SK-N-SH treated with all-trans-retinoic acid at 6 μM for 48 hours (cell line): ENCODE data around the gene SLC1A7.

ENCODE experiments used
- CSDC2 ChIP-seq: fragments of 250-450 bp; sonication (Bioruptor Pico); IDR thresholded peaks from 2 replicates; pipeline ENCODE4 v1.5.0; 2020; ENCODE audit warnings: mild to moderate bottlenecking, moderate library complexity
- ESRRG ChIP-seq: fragments of 250-450 bp; sonication (Bioruptor Pico); IDR thresholded peaks from 2 replicates; pipeline ENCODE4 v1.6.1; 2021; ENCODE audit warnings: mild to moderate bottlenecking
- OSR1 ChIP-seq: fragments of 250-450 bp; sonication (Bioruptor Pico); IDR thresholded peaks from 2 replicates; pipeline ENCODE4 v1.8.0; 2022; ENCODE audit warnings: moderate library complexity, mild to moderate bottlenecking, inconsistent platforms
- RARB ChIP-seq: fragments of 250-450 bp; sonication (Bioruptor Pico); IDR thresholded peaks from 2 replicates; pipeline ENCODE4 v1.8.0; 2021; ENCODE audit warnings: mild to moderate bottlenecking, moderate library complexity
- TCF4 ChIP-seq: fragments of 250-450 bp; sonication (Bioruptor Pico); IDR thresholded peaks from 2 replicates; pipeline ENCODE4 v1.8.0; 2021; ENCODE audit warnings: mild to moderate bottlenecking, moderate library complexity, borderline replicate concordance
- TOX ChIP-seq: fragments of 250-450 bp; sonication (Bioruptor Pico); IDR thresholded peaks from 2 replicates; pipeline ENCODE4 v1.8.0; 2021; ENCODE audit warnings: mild to moderate bottlenecking, moderate library complexity, borderline replicate concordance
- ZC3H10 ChIP-seq: fragments of 250-450 bp; sonication (Bioruptor Pico); IDR thresholded peaks from 2 replicates; pipeline ENCODE4 v1.5.1; 2021; ENCODE audit warnings: mild to moderate bottlenecking, moderate library complexity
- ZNF565 ChIP-seq: fragments of 450-650 bp; formaldehyde crosslinking; conservative IDR thresholded peaks from 2 replicates; pipeline ENCODE4 v1.5.0; 2020; ENCODE audit warnings: low read depth, mild to moderate bottlenecking, moderate library complexity
- TF ChIP-seq, protein P1 (sequence below): fragments of 250-450 bp; sonication (Bioruptor Pico); IDR thresholded peaks from 2 replicates; pipeline ENCODE4 v1.8.0; 2020; ENCODE audit warnings: mild to moderate bottlenecking, moderate library complexity, borderline replicate concordance
- TF ChIP-seq, protein P2 (sequence below): fragments of 250-450 bp; sonication (Bioruptor Pico); IDR thresholded peaks from 2 replicates; pipeline ENCODE4 v1.5.1; 2020; ENCODE audit warnings: low read depth, mild to moderate bottlenecking, moderate library complexity
- TF ChIP-seq, protein P3 (sequence below): fragments of 250-450 bp; sonication (Bioruptor Pico); IDR thresholded peaks from 2 replicates; pipeline ENCODE4 v1.5.1; 2021; ENCODE audit warnings: mild to moderate bottlenecking, moderate library complexity

DNA sequence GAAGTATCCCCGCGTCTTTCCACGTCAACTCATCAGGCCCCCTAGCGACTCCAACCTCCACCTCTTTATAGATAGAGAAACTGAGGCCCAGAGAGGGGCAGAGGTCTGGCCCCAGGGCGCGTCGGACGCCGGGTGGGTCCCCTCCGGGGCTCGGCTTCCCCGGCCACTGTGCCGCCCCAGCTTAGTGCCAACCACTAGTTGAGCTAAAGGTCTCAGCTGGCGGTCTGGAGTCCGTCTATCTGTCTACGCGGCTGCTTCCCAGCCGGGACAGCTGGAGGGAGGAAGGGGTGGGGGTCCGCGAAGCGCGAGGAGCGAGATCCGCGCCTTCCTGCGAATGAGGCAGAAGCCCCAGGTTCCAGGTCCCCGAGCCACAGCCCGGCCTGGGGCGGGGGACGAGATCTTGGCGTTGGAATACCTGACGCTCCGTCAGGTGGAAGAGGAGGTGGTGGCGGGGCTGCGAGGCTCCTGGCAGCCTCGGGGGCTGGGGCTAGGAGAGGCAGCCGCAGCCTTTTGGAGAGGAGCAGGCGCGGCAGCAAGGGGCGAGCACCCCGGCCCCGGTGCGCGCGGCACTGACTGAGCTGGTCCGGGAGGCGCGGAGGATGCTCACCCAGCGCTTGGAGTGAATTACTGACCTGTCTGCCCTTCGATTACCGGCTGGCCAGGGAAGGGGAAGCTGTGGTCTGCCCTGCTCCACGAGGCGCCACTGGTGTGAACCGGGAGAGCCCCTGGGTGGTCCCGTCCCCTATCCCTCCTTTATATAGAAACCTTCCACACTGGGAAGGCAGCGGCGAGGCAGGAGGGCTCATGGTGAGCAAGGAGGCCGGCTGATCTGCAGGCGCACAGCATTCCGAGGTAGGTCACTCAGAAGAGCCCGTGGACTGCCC is 79.5 kb downstream of the SLC1A7 start:
- TF ChIP-seq, protein P1, sequence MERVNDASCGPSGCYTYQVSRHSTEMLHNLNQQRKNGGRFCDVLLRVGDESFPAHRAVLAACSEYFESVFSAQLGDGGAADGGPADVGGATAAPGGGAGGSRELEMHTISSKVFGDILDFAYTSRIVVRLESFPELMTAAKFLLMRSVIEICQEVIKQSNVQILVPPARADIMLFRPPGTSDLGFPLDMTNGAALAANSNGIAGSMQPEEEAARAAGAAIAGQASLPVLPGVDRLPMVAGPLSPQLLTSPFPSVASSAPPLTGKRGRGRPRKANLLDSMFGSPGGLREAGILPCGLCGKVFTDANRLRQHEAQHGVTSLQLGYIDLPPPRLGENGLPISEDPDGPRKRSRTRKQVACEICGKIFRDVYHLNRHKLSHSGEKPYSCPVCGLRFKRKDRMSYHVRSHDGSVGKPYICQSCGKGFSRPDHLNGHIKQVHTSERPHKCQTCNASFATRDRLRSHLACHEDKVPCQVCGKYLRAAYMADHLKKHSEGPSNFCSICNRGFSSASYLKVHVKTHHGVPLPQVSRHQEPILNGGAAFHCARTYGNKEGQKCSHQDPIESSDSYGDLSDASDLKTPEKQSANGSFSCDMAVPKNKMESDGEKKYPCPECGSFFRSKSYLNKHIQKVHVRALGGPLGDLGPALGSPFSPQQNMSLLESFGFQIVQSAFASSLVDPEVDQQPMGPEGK, result no peak
- TF ChIP-seq TCF4 (CRISPR knock-in tag) (no peak), ZC3H10 (no peak), ESRRG (CRISPR knock-in tag) (no peak), CSDC2 (CRISPR knock-in tag) (no peak), TOX (CRISPR knock-in tag) (no peak), ZNF565 (CRISPR knock-in tag) (no peak), OSR1 (CRISPR knock-in tag) (no peak), RARB (CRISPR knock-in tag) (no peak)
- TF ChIP-seq, protein P2, sequence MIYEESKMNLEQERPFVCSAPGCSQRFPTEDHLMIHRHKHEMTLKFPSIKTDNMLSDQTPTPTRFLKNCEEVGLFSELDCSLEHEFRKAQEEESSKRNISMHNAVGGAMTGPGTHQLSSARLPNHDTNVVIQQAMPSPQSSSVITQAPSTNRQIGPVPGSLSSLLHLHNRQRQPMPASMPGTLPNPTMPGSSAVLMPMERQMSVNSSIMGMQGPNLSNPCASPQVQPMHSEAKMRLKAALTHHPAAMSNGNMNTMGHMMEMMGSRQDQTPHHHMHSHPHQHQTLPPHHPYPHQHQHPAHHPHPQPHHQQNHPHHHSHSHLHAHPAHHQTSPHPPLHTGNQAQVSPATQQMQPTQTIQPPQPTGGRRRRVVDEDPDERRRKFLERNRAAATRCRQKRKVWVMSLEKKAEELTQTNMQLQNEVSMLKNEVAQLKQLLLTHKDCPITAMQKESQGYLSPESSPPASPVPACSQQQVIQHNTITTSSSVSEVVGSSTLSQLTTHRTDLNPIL, result no peak
- TF ChIP-seq, protein P3, sequence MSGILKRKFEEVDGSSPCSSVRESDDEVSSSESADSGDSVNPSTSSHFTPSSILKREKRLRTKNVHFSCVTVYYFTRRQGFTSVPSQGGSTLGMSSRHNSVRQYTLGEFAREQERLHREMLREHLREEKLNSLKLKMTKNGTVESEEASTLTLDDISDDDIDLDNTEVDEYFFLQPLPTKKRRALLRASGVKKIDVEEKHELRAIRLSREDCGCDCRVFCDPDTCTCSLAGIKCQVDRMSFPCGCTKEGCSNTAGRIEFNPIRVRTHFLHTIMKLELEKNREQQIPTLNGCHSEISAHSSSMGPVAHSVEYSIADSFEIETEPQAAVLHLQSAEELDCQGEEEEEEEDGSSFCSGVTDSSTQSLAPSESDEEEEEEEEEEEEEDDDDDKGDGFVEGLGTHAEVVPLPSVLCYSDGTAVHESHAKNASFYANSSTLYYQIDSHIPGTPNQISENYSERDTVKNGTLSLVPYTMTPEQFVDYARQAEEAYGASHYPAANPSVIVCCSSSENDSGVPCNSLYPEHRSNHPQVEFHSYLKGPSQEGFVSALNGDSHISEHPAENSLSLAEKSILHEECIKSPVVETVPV (CRISPR knock-in tag), result no peak
